HG02938 (cell line): ENCODE data around the gene RHPN2.
A peak's percentile ranks its signal among the peaks of the same experiment; 100 is the strongest.
"Not testable (repeated sequence)": the region's sequence is repeated elsewhere in the genome, so short reads cannot be mapped to it uniquely, and the experiment has no call there.

Source experiments
- ATAC-seq: cut with Tn5 transposase; IDR thresholded peaks from one replicate; pipeline ENCODE4 v1.9.1; 2021; ENCODE audit warnings: mild to moderate bottlenecking, moderate library complexity; ENCODE audit not compliant: unreplicated experiment

RHPN2 gene

DNA sequence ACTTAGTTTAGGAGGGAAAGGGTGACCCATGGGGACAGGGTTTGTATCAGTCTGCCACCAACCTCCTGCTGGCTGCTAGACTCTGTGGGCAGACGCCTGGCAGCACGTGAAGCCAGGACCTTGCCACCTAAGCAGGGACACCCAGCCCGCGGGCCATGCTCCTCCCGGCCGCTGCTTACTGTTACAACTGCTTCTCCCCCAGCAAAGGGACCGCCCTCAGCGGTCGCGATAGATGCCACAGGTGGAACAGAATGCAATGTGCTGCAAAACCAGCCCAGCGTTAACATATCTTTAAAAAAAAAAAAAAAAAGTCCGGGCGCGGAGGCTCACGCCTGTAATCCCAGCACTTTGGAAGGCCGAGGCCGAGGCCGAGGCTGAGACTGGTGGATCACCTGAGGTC lies 1.9 kb upstream of the RHPN2 start:
- no peak for ATAC-seq

DNA sequence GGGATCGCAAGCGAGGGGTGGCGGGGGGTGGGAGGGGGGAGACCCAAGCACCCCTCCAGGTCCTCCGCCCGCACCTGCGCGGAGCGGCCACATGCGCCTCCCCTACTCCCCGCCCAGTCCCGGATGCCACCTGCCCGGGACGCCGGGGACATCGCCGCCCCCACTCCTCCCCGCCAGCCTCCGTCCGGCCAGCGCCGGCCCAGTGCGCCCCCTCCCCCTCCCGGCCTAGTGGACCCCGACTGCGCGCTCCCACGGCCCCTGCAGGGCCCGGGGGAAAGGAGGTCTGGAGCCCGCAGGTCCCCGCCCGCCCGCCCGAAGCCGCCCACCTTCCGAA lies 263 bp downstream of the RHPN2 start:
- peak; percentile 41 for ATAC-seq

DNA sequence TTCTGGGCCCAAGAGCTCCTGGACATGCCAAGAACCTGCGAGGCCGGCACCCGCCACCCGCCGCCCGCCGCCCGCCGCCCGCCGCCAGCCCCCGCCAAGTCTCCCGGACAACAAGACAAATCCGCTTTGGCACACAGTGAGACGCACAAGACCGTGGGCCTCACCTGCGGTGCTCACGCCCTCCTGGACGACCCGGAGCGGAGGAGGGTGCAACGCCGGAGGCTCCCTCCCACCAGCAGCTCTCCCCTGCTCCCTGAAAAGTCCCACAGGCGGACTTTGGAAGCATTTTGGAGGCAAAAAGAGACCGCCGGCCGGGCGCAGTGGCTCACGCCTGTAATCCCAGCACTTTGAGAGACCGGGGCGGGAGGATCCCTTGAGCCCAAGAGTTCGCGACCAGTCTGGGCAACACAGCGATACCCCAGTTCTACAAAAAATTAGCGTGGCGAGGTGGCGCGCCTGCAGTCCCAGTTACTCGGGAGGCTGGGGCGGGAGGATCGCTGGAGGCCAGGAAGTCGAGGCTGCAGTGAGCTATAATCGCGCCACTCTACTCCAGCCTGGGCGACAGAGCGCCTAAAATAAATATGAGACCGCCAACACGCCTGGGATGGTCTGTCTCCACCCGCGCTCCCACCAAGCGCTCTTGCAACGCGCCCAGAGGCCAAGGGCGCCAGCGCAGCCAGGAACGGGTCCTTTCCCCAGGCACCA lies 783 bp downstream of the RHPN2 start:
- ATAC-seq: no peak

DNA sequence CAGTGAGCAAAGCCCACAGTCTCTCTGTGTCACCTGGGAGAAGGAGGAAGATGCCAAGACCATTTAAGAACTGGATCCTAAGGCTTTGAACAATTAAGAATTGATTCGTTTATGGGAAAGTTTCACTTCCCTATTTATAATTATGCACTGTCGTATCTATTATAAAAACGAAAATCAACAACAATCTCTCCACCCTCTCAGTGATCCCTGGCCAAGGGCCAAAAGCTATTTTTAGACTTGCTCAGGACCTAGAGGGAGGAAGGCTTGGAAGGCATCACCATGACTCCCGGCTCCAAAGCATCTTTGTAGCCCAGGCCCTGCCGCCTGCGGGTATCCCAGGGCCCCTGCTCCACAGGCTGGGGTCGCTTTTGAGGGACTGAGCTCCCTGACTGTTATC lies 1.3 kb downstream of the RHPN2 start:
- no peak for ATAC-seq

DNA sequence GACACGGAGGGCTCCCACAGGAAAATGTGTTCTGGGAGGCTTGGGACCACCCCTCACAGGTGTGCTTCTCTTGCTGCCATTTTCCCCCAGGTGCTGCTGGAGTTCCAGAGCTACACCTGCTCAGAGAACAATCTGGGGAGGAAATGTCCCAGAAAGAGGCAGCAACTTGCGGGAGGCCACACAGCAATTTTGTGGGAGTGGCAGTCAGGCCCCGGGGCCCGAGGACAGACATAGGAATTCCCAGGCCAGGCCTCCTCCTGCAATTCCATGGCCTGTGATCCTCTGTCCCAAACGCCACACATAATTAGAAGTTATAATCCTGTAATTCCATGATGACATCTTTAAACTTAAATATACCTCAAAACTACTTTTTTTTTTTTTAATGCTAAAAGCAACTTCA lies 1.8 kb downstream of the RHPN2 start:
- ATAC-seq: no peak

DNA sequence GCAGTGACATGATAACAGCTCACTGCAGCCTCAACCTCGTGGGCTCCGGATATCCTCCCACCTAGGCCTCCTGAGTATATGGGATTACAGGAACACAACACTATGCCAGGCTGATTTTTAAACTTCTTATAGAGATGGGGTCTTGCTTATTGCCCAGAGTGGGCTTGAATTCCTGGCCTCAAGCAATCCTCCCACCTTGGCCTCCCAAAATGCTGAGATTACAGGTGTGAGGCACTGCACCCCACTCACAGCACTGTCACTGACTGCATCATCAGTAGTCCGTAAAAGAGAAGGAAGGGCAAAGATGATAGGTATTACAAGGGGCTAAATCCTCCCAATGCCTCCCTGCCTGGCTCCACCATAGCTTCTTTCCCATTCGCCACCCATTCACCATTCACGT lies 4.1 kb downstream of the RHPN2 start:
- ATAC-seq: no peak

DNA sequence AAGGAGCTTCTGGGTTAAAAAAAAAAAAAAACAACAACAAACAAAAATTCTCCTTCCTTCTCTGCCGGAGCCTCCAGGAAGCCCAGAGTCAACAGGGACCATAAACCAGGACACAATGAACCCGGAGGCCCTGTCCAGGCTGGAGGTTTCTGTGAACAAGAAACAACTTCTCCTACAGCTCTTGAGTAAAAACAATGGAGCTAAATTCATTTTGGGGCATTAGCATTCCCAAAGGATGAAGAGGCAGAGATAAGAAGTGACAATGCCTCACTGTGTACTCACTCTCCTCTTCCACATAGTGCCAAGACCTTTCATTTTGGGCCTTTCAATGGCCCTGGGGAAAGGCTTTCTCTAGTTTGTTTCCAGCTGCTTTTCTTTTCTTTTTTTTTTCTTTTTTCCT lies 9.0 kb downstream of the RHPN2 start:
- ATAC-seq: no peak

DNA sequence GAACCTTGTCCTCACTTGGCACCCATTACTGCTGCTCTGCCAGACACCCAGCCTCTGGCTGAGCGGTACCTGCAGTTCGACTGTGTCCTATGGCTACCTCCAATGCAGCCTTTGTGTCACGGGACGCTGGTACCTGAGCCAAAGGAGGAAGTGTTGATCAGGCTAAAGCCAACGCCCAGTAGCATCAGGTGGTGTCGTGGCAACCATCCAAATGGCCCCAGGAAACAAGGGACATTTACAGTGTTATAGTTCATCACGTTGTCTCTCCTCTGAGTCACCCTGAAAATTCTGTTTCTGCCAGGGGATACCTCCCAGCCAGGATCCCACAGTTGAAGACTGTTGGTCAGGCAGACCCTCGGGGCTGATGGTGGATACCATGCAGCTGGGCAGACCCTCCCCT lies 10.1 kb downstream of the RHPN2 start:
- ATAC-seq: no peak

DNA sequence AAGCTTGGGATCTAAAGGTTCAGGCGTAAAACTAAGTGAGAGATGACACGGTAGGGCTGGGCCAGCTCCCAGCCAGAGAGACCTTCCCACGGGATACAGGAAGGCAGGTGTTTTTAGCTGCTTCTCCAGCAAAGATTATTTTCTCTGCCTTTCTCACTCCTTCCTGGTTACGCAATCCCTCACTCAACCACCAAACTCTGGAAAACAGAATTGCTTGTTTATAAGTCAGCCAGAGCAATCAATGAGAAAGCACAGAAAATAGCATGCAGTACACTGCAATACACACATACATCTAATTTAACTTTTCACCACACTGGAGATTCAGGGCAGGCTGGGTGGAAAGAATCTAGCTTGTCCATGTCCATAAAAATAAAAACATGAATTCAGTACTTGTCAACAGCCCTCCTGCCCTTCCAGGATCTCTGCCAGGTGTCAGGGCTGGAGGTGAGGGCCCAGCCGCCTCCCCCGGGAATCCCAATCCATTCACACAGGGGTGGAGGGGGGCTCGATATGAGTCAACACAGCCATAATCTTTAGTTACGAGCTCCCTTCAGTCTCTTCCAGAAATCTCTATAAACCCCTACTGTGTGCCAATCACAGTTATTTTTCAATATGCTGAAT lies 12.2 kb downstream of the RHPN2 start:
- no peak for ATAC-seq

DNA sequence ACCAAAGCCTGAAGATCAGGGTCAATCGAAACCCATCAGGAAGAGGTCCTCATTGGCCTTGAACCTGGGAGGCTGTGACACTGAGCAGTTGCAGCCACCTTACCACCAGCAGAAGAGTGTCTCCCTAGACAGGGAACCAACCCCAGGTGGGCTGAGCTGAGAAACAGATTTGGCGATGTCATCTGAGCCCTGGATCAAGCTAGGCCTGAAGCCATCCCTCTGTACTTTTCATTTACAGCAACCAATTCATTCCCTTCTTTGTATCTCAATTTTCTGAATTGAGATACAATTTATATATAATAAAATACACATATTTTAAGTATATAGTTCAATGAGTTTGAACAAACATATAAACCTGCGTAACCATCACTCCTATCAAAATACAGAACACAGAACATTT lies 14.6 kb downstream of the RHPN2 start:
- ATAC-seq: no peak

DNA sequence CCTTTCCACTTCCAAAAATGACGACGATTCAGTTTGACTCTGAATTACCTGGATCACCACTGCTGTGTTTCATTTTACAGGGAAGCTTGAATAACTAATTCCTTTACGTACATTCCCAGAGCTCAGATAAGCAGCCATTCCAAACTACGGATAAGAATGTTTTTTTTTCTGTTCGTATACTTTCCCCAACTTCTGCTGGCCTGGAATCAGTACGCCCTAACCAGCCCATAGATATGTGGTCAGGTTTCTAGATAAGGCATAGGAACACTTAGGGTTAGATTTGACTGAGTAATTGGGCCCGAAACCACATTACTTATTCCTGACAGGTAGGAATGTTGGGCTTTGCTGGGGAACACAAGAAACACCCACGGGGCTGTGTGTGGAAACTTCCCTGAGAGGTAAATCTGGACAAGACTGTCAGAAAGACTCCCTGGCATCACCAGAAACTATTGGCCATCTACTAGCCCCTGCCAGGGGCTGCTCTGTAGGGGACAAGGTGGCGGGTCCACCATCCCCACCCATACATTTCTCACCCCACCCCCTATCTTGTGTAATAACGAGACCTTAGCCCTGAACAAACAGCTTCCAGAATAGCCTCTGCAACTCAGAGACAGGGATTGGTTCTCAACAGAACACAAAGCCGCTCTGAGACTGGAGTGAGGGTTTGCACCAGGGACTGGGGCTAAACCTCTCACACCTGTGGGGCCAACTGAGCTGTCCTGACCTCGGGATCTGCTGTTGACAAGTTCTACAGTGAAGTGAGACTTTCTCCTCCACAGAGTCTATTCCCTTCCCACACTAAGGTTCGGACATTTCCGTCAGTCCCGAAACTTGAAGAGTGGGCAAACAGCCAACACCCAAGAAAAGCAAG lies 15.6 kb downstream of the RHPN2 start:
- no peak for ATAC-seq

DNA sequence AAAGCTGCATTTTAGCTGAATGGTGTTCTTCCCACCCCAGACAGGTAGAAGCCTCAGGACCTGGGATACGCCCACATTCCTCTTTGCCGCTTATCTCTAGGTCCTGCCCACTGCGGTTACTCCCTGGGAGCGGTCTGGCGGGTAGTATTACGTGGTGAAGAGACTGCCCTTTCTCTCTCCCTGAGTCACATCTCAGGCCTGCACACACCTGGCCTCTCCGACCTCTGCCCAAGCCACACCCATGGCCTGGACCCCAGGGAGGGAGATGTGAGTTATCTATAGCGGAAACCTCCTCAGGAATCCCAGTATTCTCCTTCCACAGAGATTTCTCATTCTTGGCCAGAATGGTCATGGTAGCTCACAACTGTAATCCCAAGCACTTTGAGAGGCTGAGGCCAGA lies 17.3 kb downstream of the RHPN2 start:
- ATAC-seq: no peak

DNA sequence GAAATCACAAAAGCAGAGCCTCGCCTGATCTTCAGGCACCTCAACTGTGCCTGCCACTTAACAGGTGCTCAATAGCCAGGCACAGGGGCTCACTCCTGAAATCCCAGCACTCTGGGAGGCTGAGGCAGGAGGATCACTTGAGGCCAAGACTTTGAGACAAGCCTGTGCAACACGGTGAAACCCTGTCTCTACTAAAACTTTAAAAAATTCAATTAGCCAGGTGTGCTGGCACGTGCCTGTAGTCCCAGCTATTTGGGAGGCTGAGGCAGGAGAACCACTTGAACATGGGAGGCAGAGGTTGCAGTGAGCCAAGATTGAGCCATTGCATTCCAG lies 22.9 kb downstream of the RHPN2 start:
- not testable (repeated sequence) for ATAC-seq

DNA sequence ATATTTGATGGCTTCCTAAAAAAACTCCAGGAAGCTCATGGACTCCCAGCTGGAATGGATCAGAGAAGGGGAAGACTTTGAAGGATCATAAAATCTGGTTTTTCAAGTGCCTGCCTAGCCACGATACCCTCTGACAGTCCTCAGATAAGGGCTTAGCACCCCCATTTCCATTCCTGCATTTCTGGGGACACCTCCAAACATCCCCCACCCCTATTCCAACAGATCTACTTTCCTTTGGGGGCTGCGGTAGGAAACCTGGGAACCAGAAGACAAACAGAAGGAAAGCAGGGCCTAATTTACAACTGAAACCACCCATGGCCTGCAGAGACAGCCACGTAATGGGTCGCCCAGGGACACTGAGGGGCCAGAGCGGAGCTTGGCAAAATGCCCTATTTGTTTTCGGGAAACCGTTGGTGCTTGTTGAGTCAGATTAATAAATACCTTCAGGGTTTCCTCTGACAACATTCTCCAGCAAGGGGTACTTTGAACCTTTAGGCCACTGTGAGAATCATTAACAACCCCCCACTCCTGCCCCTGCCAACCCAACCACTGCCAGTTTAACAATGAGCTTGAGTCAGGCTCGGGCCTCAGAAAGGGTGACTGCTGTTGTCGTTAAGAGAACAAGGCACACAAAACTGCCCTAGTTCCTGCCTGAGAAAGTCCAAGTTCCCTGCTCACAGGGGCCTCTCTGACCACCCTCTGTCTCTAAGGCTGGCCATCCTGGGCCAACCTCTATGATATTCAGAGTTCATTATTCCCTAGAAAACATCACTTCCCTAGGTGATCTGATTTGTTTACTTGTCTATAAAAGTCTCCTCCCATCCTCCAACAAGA lies 23.5 kb downstream of the RHPN2 start:
- ATAC-seq: no peak

DNA sequence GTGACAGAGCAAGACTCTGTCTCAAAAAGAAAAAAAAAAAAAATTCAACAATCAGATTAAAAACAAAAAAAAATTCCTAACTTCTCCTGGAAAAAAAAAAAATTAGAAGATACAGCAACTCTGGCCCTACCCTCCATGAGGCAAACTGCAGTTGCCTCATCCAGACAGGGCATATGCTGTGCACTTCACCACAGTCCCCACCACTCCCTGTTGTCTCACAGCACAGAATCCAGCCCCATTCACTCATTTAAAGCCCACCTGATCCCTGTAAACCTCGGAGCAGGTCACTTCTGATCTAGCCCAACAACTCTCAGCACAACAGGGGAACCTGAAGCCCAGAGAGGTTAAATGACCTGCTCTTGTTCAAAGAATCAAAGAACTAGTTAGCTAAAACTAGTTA lies 24.9 kb downstream of the RHPN2 start:
- no peak for ATAC-seq

DNA sequence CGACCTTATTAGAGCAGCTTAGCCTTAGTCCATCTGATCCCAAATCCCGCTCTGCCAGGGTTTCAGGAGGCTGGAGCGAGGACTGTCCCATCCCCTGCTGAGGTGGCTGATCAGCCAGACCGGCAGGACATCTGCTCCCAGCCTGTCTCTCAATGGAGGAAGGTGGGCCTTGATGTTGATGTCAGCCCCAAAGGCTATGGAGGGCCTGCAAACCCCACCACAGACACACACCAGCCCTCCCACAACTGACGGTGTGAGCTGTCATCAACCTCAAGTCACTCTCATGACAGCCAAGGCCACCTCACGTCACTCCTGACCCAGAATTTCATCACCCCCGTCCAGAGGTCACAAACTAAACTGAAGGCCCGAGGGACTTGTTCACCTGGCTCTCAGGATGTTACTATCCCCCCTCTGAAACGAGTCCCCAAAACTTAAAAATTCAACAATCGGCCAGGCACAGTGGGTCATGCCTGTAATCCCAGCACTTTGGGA lies 25.5 kb downstream of the RHPN2 start:
- no peak for ATAC-seq

DNA sequence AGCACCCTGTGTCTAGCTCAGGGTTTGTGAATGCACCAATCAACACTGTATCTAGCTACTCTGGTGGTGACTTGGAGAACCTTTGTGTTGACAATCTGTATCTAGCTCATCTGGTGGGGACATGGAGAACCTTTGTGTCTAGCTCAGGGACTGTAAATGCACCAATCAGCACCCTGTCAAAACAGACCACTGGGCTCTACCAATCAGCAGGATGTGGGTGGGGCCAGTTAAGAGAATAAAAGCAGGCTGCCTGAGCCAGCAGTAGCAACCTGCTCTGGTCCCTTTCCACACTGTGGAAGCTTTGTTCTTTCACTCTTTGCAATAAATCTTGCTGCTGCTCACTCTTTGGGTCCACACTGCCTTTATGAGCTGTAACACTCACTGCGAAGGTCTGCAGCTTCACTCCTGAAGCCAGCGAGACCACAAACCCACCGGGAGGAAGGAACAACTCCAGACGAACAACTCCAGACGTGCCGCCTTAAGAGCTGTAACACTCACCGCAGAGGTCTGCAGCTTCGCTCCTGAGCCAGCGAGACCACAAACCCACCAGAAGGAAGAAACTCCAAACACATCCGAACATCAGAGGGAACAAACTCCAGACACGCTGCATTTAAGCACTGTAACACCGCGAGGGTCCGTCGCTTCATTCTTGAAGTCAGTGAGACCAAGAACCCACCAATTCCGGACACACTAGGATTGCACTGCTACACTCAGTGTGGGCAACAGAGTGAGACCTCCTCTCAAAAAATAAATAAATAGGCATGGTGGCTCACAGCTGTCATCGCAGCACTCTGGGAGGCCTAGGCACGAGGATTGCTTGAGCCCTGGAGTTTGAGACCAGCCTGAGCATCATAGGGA lies 27.3 kb downstream of the RHPN2 start:
- ATAC-seq: not testable (repeated sequence)

DNA sequence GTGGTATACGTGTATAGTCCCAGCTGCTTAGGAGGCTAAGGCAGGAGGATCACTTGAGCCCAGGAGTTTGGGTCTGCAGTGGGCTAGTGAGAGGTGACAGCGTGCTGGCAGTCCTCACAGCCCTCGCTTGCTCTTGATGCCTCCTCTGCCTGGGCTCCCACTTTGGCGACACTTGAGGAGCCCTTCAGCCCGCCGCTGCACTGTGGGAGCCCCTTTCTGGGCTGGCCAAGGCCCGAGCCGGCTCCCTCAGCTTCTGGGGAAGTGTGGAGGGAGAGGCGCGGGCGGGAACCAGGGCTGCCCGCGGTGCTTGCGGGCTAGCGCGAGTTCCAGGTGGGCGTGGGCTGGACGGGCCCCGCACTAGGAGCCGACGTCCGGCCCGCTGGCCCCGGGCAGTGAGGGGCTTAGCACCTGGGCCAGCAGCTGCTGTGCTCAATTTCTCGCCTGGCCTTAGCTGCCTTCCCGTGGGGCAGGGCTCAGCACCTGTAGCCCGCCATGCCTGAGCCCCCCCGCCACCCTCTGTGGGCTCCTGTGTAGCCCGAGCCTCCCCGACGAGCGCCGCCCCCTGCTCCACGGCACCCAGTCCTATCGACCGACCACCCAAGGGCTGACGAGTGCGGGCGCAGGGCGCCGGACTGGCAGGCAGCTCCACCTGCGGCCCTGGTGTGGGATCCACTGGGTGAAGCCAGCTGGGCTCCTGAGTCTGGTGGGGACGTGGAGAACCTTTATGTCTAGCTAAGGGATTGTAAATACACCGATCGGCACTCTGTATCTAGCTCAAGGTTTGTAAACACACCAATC lies 28.1 kb downstream of the RHPN2 start:
- not testable (repeated sequence) for ATAC-seq

DNA sequence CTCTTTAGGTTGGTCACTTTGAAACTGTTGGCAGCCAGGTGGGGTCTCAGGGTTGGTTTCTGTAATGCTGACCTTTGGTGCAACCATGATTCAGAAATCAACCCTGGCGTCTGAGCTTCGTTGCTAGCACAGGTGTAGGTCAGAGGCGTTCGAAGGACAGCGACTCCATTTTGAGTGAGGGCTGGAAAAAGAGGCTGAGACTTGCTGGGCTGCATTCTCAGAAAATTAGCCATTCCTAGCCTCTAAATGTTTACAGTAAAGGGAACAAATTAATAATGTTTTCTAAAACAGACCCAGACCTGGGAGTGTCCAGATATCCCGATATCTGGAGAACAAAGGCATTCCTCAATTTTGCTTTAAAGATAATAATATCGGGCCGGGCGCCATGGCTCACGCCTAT lies 29.2 kb downstream of the RHPN2 start:
- no peak for ATAC-seq
